ENCODE data around the gene USHBP1. TPM values are rescaled to one million over a fixed set of nuclear protein-coding genes. Genes with fewer than 3 reads are reported as not detected.

Gene USHBP1
- polyA plus RNA-seq, 2 of the 4 experiments (the other 2 are of a cell fraction), result 0.03 TPM; not detected in 1

- Histone ChIP-seq H3K9me3 (no peaks in the 10 kb centered on the region), H3K4me3 (peak overlapping the region; percentile 88), H3K27ac (peak overlapping the region; percentile 99 to 100), H3K4me1 (peaks cover 51% of the 10 kb centered on the region), H3K4me2 (peak overlapping the region; percentile 100)
- 6% methylated on average over 7 of the region's 11 CpGs for WGBS (ENCODE audit: missing lambda C conversion rate)
- ATAC-seq (peak; percentile 74 to 81), DNase-seq (ENCODE audit: low read depth in 1 of 2, low spot score in 1 of 2) (peak in 1 of 2 experiments; percentile 67), FAIRE-seq (no peak)
- TF ChIP-seq RNF2 (IDR thresholded peaks at IDR 0.05; ENCODE audit: borderline replicate concordance, low read depth) (no peak), ATOH8 (CRISPR knock-in tag; IDR thresholded peaks at IDR 0.05; ENCODE audit: low read depth) (no peak), MAFK (IDR thresholded peaks at IDR 0.05; ENCODE audit: partially characterized antibody) (no peak), PBX3 (IDR thresholded peaks at IDR 0.05) (no peak), FOSB (CRISPR knock-in tag; IDR thresholded peaks at IDR 0.05) (no peak), NR3C1 (IDR thresholded peaks at IDR 0.05) (no peak), EP300 (IDR thresholded peaks at IDR 0.05) (no peak), POLR2A (IDR thresholded peaks at IDR 0.05; ENCODE audit: low read length) (peak; percentile 43; the same call in 1 of the 2 replicates), USF2 (IDR thresholded peaks at IDR 0.05) (no peak), REST (IDR thresholded peaks at IDR 0.05) (no peak), TP53 (CRISPR knock-in tag; IDR thresholded peaks at IDR 0.05) (peak; percentile 43; the same call in 1 of the 2 replicates), FOXS1 (CRISPR knock-in tag; IDR thresholded peaks at IDR 0.05) (no peak), KDM1A (IDR thresholded peaks at IDR 0.05; ENCODE audit: low read depth) (no peak)
- ChIA-PET POLR2A (interaction anchor here (0.7 to 2.0 kb wide), 3 partner anchors 9 to 20 kb away, joined by 5 to 18 read pairs (median 16); partner anchors contain the start of genes OCEL1 and USE1), CTCF (interaction anchor here (0.6 to 10.0 kb wide), 21 partner anchors 8 to 166 kb away, joined by 3 to 62 read pairs (median 4); partner anchors contain the start of genes ANKLE1, NR2F6, OCEL1 and USHBP1)
Measured at GRCh38 chr19:17234911-17235299, 29.6 kb downstream of the USHBP1 start.

GRCh38 chr19:17232258-17232657 lies 32.3 kb downstream of the USHBP1 start:
- no peaks in the 10 kb centered on the region for H3K9me3 ChIP-seq
- no peak overlapping the region for H3K27ac ChIP-seq
- ChIA-PET POLR2A (no interaction called here), CTCF (interaction anchor here (2.2 kb wide), 1 partner anchor 29 kb away, joined by 6 read pairs; no protein-coding TSS in a partner anchor)
- H3K4me3 ChIP-seq, result no peak overlapping the region
- H3K4me1 ChIP-seq, result peaks cover 35% of the 10 kb centered on the region
- ATAC-seq (no peak), DNase-seq (ENCODE audit: low read depth in 1 of 2, low spot score in 1 of 2) (no peak), FAIRE-seq (no peak)
- WGBS (ENCODE audit: missing lambda C conversion rate), result 86% methylated on average over 17 of the region's 25 CpGs
- H3K4me2 ChIP-seq, result no peak overlapping the region
- no peak for TF ChIP-seq BCL3 (IDR thresholded peaks at IDR 0.05)
- TF ChIP-seq GATA3 (IDR thresholded peaks at IDR 0.05; ENCODE audit: borderline replicate concordance), result no peak
- no peak for TF ChIP-seq JUN (IDR thresholded peaks at IDR 0.05)
